Measurements from ENCODE around the gene MGAT3. TPM values are rescaled to one million over a fixed set of nuclear protein-coding genes. Genes with fewer than 3 reads are reported as not detected.
A peak's percentile ranks its signal among the peaks of the same experiment; 100 is the strongest.

MGAT3 gene
- total and polyA plus RNA-seq, 2 of the 13 experiments (the other 11 are each of a cell fraction or from before 2014, with no cell fraction given), result 0.11 to 0.15 TPM

DNA sequence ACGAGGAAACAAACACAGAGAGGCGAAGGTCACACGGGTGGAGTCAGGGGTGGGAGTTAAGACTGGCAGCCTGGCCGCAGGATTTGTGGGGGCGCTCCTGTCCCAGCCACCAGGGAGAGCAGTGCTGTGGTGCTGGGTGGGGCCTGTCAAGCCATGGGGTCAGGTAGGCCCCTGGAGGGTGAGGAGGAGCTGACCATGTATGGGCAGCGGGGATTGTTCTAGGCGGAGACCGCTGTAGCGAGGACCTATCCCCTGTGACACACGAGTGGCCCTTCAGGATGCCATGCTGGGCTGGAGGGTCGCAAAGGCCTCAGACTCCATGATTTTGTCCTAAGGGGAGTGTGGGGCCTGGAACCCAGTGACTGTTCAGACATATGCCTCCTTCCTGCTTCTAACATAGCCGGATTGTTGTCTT is 77.3 kb downstream of the MGAT3 start (continued):
- no peak for TF ChIP-seq ZNF460 (CRISPR knock-in tag; IDR thresholded peaks at IDR 0.05; ENCODE audit: borderline replicate concordance)
- no peak for TF ChIP-seq ZNF441 (CRISPR knock-in tag; IDR thresholded peaks at IDR 0.05; ENCODE audit: borderline replicate concordance)
- TF ChIP-seq ARNT (IDR thresholded peaks at IDR 0.05), result no peak
- TF ChIP-seq HOXD1 (CRISPR knock-in tag; IDR thresholded peaks at IDR 0.05), result 0 out of 2 replicates have a peak, but pooled peaks have one; percentile 65
- no peak for TF ChIP-seq ZSCAN12 (CRISPR knock-in tag; IDR thresholded peaks at IDR 0.05)
- no peak for TF ChIP-seq ZBTB20 (CRISPR knock-in tag; IDR thresholded peaks at IDR 0.05; ENCODE audit: borderline replicate concordance, low read depth)
- no peak for TF ChIP-seq NRL (CRISPR knock-in tag; IDR thresholded peaks at IDR 0.05; ENCODE audit: borderline replicate concordance)
- TF ChIP-seq MED1 (CRISPR knock-in tag; IDR thresholded peaks at IDR 0.05), result peak; percentile 44; the same call in 1 of the 2 replicates
- no peak for TF ChIP-seq ZBTB25 (CRISPR knock-in tag; IDR thresholded peaks at IDR 0.05)
- no peak for TF ChIP-seq TGIF2 (CRISPR knock-in tag; IDR thresholded peaks at IDR 0.05)
- no peak for TF ChIP-seq PHF5A (CRISPR knock-in tag; IDR thresholded peaks at IDR 0.05; ENCODE audit: low read depth, unreplicated experiment)
- TF ChIP-seq, protein P1, sequence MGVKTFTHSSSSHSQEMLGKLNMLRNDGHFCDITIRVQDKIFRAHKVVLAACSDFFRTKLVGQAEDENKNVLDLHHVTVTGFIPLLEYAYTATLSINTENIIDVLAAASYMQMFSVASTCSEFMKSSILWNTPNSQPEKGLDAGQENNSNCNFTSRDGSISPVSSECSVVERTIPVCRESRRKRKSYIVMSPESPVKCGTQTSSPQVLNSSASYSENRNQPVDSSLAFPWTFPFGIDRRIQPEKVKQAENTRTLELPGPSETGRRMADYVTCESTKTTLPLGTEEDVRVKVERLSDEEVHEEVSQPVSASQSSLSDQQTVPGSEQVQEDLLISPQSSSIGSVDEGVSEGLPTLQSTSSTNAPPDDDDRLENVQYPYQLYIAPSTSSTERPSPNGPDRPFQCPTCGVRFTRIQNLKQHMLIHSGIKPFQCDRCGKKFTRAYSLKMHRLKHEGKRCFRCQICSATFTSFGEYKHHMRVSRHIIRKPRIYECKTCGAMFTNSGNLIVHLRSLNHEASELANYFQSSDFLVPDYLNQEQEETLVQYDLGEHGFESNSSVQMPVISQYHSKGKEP (CRISPR knock-in tag; IDR thresholded peaks at IDR 0.05), result no peak
- TF ChIP-seq POLR2G (IDR thresholded peaks at IDR 0.05; ENCODE audit: low read depth, low read length), result peak; percentile 18; the same call in 1 of the 2 replicates
- TF ChIP-seq HBP1 (CRISPR knock-in tag; IDR thresholded peaks at IDR 0.05; ENCODE audit: low read depth), result no peak
- no peak for TF ChIP-seq ZSCAN9 (CRISPR knock-in tag; IDR thresholded peaks at IDR 0.05; ENCODE audit: borderline replicate concordance)
- TF ChIP-seq, protein P2, sequence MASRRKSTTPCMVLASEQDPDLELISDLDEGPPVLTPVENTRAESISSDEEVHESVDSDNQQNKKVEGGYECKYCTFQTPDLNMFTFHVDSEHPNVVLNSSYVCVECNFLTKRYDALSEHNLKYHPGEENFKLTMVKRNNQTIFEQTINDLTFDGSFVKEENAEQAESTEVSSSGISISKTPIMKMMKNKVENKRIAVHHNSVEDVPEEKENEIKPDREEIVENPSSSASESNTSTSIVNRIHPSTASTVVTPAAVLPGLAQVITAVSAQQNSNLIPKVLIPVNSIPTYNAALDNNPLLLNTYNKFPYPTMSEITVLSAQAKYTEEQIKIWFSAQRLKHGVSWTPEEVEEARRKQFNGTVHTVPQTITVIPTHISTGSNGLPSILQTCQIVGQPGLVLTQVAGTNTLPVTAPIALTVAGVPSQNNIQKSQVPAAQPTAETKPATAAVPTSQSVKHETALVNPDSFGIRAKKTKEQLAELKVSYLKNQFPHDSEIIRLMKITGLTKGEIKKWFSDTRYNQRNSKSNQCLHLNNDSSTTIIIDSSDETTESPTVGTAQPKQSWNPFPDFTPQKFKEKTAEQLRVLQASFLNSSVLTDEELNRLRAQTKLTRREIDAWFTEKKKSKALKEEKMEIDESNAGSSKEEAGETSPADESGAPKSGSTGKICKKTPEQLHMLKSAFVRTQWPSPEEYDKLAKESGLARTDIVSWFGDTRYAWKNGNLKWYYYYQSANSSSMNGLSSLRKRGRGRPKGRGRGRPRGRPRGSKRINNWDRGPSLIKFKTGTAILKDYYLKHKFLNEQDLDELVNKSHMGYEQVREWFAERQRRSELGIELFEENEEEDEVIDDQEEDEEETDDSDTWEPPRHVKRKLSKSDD (CRISPR knock-in tag; IDR thresholded peaks at IDR 0.05; ENCODE audit: low read depth), result no peak
- TF ChIP-seq TEAD2 (CRISPR knock-in tag; IDR thresholded peaks at IDR 0.05), result no peak
- no peak for TF ChIP-seq IKZF4 (CRISPR knock-in tag; IDR thresholded peaks at IDR 0.05; ENCODE audit: borderline replicate concordance, low read depth, not compliant biosample characterization)
- TF ChIP-seq SRSF9 (IDR thresholded peaks at IDR 0.05; ENCODE audit: borderline replicate concordance, insufficient read depth, low read depth, low read length, poor library complexity, severe bottlenecking), result no peak
- no peak for TF ChIP-seq IRX3 (CRISPR knock-in tag; IDR thresholded peaks at IDR 0.05; ENCODE audit: borderline replicate concordance, low read depth)
- TF ChIP-seq, protein P3, sequence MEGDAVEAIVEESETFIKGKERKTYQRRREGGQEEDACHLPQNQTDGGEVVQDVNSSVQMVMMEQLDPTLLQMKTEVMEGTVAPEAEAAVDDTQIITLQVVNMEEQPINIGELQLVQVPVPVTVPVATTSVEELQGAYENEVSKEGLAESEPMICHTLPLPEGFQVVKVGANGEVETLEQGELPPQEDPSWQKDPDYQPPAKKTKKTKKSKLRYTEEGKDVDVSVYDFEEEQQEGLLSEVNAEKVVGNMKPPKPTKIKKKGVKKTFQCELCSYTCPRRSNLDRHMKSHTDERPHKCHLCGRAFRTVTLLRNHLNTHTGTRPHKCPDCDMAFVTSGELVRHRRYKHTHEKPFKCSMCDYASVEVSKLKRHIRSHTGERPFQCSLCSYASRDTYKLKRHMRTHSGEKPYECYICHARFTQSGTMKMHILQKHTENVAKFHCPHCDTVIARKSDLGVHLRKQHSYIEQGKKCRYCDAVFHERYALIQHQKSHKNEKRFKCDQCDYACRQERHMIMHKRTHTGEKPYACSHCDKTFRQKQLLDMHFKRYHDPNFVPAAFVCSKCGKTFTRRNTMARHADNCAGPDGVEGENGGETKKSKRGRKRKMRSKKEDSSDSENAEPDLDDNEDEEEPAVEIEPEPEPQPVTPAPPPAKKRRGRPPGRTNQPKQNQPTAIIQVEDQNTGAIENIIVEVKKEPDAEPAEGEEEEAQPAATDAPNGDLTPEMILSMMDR (CRISPR knock-in tag; IDR thresholded peaks at IDR 0.05), result peak; percentile 75
- TF ChIP-seq TRIM24 (CRISPR knock-in tag; IDR thresholded peaks at IDR 0.05), result no peak
- no peak for TF ChIP-seq RFX1 (IDR thresholded peaks at IDR 0.05)
